Dendritic cell treated with granulocyte-macrophage colony-stimulating factor and Interleukin-4, amounts not matched to agents 40 ng/mL and 50 ng/mL, for 4 days (primary cell): ENCODE data around the gene AK5.

Experiments
- H3K27ac Mint-ChIP-seq: one replicate; pipeline ENCODE4 v1.8.0; 2022; ENCODE audit warnings: mild to moderate bottlenecking, mixed read lengths
- H3K27me3 Mint-ChIP-seq: one replicate; pipeline ENCODE4 v1.8.0; 2022; ENCODE audit warnings: mild to moderate bottlenecking, mixed read lengths
- H3K36me3 Mint-ChIP-seq: one replicate; pipeline ENCODE4 v1.8.0; 2022; ENCODE audit warnings: low read depth, mixed read lengths
- H3K4me1 Mint-ChIP-seq: one replicate; pipeline ENCODE4 v1.8.0; 2022; ENCODE audit warnings: low read depth, mixed read lengths
- H3K4me3 Mint-ChIP-seq: one replicate; pipeline ENCODE4 v1.8.0; 2022; ENCODE audit warnings: mild to moderate bottlenecking, moderate library complexity, mixed read lengths
- H3K9me3 Mint-ChIP-seq: one replicate; pipeline ENCODE4 v1.8.0; 2022; ENCODE audit warnings: mixed read lengths
- intact Hi-C: fragments of 100-400 bp; cut with micrococcal nuclease; formaldehyde crosslinking; loops from one replicate; pipeline ENCODE4 v1.15.0; 2022

Gene AK5

DNA sequence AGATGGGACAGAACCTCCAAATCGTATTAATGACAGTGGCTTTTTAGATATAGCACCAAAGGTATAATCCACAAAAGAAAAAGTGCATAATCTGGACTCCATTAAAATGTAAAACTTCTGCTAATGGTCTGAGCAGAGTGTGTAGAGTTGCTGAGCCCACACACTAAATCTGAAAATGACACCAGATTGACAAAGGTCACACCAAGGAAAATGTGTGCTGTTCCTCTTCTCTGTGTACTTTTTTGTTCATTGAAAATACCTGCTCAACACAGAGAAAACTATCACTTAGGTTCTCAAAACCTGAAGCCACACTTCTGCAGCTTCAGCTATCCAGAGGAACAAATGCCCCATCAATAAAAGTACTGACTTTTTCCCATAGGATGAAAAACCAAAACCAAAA is 146.2 kb downstream of the AK5 start:
- H3K27ac Mint-ChIP-seq: no peak overlapping the region
- H3K4me3 Mint-ChIP-seq: no peak overlapping the region
- H3K9me3 Mint-ChIP-seq: peaks cover 6% of the 10 kb centered on the region
- H3K27me3 Mint-ChIP-seq: no peaks in the 10 kb centered on the region
- no peaks in the 10 kb centered on the region for H3K4me1 Mint-ChIP-seq
- H3K36me3 Mint-ChIP-seq: no peaks in the 10 kb centered on the region
- intact Hi-C loops: no loop called here

DNA sequence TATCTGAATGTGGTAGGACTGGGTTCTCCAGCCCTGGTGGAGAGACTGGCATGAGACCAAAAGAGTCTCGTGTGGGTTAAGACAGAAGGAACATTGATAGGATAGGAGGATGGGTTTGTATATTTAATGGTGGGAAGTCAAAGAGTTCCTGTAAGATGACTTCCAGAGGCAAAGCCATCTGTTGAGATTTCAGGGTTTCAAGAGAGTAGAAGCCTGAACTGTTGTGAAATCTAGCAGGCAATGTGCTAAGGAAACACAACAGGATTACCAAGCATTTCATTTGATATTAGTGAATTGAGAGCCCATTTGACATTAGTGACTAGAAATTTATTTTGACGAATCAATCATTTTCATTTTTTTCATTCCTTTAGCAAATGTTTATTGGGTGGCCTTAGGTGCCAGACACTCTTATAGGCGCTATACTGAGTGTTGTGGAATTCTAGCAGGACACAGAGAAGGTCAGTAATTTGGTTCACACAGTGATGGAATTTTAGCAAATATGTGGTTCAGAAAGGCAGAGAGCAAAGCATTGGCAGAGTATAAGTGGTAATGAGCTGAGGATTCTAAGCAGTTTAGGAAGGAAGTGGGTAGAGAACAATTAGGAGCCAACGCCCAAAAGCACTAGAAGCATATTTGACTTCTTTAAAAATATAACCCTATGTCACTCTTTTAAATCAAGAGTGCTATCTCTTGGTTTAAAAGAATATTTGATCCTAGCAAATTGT is 149.3 kb downstream of the AK5 start:
- Mint-ChIP-seq H3K4me1 (peaks cover 5% of the 10 kb centered on the region), H3K9me3 (peaks cover 6% of the 10 kb centered on the region), H3K36me3 (no peaks in the 10 kb centered on the region), H3K4me3 (no peak overlapping the region), H3K27me3 (peaks cover 2% of the 10 kb centered on the region), H3K27ac (no peak overlapping the region)
- intact Hi-C loops: no loop called here

DNA sequence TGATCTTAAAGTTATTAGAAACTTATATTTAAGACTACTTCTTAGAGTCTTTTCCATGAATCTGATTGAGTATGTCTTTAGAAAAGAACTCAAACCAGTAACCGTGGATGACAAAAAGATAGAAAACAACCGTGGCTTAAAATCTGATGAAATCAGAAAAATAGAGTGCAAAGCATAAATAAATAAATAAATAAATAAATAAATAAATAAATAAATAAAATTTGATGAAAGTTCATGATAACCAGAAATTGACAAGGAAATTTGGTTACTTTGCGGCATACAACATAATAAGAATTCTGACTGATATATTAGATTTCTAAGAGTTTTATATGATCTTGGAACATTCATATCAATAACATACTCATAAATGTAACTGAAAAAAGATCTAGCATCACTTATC is 152.1 kb downstream of the AK5 start:
- peaks cover 6% of the 10 kb centered on the region for H3K4me1 Mint-ChIP-seq
- intact Hi-C loops: no loop called here
- no peak overlapping the region for H3K27ac Mint-ChIP-seq
- no peaks in the 10 kb centered on the region for H3K36me3 Mint-ChIP-seq
- peaks cover 10% of the 10 kb centered on the region for H3K9me3 Mint-ChIP-seq
- H3K27me3 Mint-ChIP-seq: peaks cover 2% of the 10 kb centered on the region
- no peak overlapping the region for H3K4me3 Mint-ChIP-seq

DNA sequence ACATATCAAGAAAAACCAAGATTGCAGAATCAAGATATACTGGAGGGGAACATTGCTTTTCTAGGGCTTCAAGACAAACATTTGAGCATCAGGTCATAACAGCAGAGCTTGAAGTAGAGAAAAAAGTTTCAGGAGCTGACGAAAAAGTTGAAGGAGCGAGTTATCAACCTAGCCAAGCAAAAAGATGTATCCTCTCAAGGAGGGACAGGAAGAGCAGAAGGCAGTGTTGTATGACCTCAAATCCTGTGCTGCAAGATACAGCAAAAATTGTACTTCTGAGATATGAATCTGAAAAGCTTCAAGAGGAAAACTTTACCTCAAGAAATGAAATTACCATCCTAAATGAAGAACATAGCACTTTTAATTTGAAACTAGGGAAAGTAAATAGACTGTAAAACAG is 153.1 kb downstream of the AK5 start:
- intact Hi-C loops: no loop called here
- Mint-ChIP-seq H3K27me3 (peaks cover 2% of the 10 kb centered on the region), H3K27ac (no peak overlapping the region)

GRCh38 chr1:77438236-77438913 is 156.6 kb downstream of the AK5 start:
- Mint-ChIP-seq H3K36me3 (peaks cover 7% of the 10 kb centered on the region), H3K4me3 (no peak overlapping the region), H3K9me3 (peaks cover 40% of the 10 kb centered on the region), H3K27me3 (peaks cover 2% of the 10 kb centered on the region), H3K4me1 (peaks cover 6% of the 10 kb centered on the region), H3K27ac (no peak overlapping the region)
- intact Hi-C loops: no loop called here

More for the DNA sequence above, 153.1 kb downstream of the AK5 start:
- Mint-ChIP-seq H3K4me3 (no peak overlapping the region), H3K4me1 (peaks cover 6% of the 10 kb centered on the region), H3K9me3 (peaks cover 20% of the 10 kb centered on the region), H3K36me3 (peaks cover 1% of the 10 kb centered on the region)

- H3K4me3 Mint-ChIP-seq: no peak overlapping the region
- H3K36me3 Mint-ChIP-seq: no peaks in the 10 kb centered on the region
- intact Hi-C loops: no loop called here
- no peaks in the 10 kb centered on the region for H3K27me3 Mint-ChIP-seq
- H3K27ac Mint-ChIP-seq: no peak overlapping the region
- no peaks in the 10 kb centered on the region for H3K4me1 Mint-ChIP-seq
- H3K9me3 Mint-ChIP-seq: no peaks in the 10 kb centered on the region
Measured at GRCh38 chr1:77446841-77447555, 165.2 kb downstream of the AK5 start.

- no peaks in the 10 kb centered on the region for H3K9me3 Mint-ChIP-seq
- H3K27me3 Mint-ChIP-seq: no peaks in the 10 kb centered on the region
- no peaks in the 10 kb centered on the region for H3K36me3 Mint-ChIP-seq
- H3K4me1 Mint-ChIP-seq: no peaks in the 10 kb centered on the region
- intact Hi-C loops: no loop called here
- H3K4me3 Mint-ChIP-seq: no peak overlapping the region
- no peak overlapping the region for H3K27ac Mint-ChIP-seq
Measured at GRCh38 chr1:77447669-77448068, 165.8 kb downstream of the AK5 start.

DNA sequence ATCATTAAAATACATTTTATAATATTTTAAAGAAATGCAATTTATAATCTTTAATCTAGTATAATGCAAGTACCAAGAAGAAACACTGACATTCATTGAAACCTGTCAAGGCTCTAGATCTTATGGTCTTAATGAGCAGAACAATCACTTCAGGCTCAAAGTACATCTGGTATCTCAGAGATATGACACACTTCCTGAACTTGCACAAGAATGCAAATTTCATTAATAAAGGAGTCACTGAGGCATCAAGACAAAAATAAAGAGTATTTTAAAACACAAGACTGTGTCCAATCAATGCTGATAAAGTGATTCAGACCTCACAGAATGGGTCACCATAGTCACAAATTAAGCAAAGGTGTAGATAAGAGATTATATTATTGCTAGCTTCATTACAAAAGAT is 178.1 kb downstream of the AK5 start:
- Mint-ChIP-seq H3K36me3 (no peaks in the 10 kb centered on the region), H3K4me3 (no peak overlapping the region), H3K27me3 (no peaks in the 10 kb centered on the region), H3K27ac (no peak overlapping the region), H3K9me3 (peaks cover 6% of the 10 kb centered on the region), H3K4me1 (peaks cover 14% of the 10 kb centered on the region)
- intact Hi-C loops: no loop called here

GRCh38 chr1:77461691-77462090 is 179.9 kb downstream of the AK5 start:
- no peaks in the 10 kb centered on the region for H3K36me3 Mint-ChIP-seq
- H3K4me1 Mint-ChIP-seq: peaks cover 21% of the 10 kb centered on the region
- no peak overlapping the region for H3K4me3 Mint-ChIP-seq
- H3K9me3 Mint-ChIP-seq: peaks cover 4% of the 10 kb centered on the region
- H3K27ac Mint-ChIP-seq: no peak overlapping the region
- intact Hi-C loops: no loop called here
- H3K27me3 Mint-ChIP-seq: no peaks in the 10 kb centered on the region

GRCh38 chr1:77463216-77463615 is 181.4 kb downstream of the AK5 start:
- peaks cover 27% of the 10 kb centered on the region for H3K4me1 Mint-ChIP-seq
- H3K36me3 Mint-ChIP-seq: no peaks in the 10 kb centered on the region
- H3K27me3 Mint-ChIP-seq: no peaks in the 10 kb centered on the region
- intact Hi-C loops: no loop called here
- H3K9me3 Mint-ChIP-seq: no peaks in the 10 kb centered on the region
- H3K27ac Mint-ChIP-seq: no peak overlapping the region
- H3K4me3 Mint-ChIP-seq: no peak overlapping the region

GRCh38 chr1:77465139-77465538 is 183.3 kb downstream of the AK5 start:
- H3K36me3 Mint-ChIP-seq: no peaks in the 10 kb centered on the region
- no peak overlapping the region for H3K4me3 Mint-ChIP-seq
- intact Hi-C loops: no loop called here
- H3K9me3 Mint-ChIP-seq: no peaks in the 10 kb centered on the region
- peaks cover 28% of the 10 kb centered on the region for H3K4me1 Mint-ChIP-seq
- no peak overlapping the region for H3K27ac Mint-ChIP-seq
- H3K27me3 Mint-ChIP-seq: no peaks in the 10 kb centered on the region

DNA sequence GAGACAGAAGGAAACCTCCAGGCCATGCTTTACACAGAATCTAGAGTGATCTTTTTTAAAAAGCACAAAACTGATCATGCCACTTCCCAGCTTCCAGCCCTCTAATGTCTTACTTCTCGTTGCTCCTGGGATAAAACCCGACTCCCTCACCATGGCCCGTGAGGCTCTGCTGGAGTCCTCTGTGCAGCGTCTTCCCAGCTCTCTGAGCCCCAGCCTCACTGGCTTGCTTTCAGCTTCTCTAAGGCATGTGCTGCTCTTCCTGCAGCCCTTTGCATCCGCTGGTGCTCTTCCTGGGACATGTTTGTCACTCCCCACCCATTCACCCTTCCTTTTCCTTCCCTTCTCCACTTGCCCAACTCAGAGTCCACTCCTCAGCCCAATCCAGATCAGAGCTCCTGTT is 184.1 kb downstream of the AK5 start:
- H3K9me3 Mint-ChIP-seq: no peaks in the 10 kb centered on the region

GRCh38 chr1:77467021-77467595 is 185.3 kb downstream of the AK5 start:
- Mint-ChIP-seq H3K27me3 (no peaks in the 10 kb centered on the region), H3K9me3 (no peaks in the 10 kb centered on the region), H3K27ac (no peak overlapping the region), H3K4me1 (peaks cover 27% of the 10 kb centered on the region), H3K36me3 (no peaks in the 10 kb centered on the region), H3K4me3 (no peak overlapping the region)
- intact Hi-C loops: no loop called here

More for the DNA sequence above, 184.1 kb downstream of the AK5 start:
- Mint-ChIP-seq H3K4me3 (no peak overlapping the region), H3K4me1 (peaks cover 27% of the 10 kb centered on the region), H3K27ac (no peak overlapping the region), H3K27me3 (no peaks in the 10 kb centered on the region), H3K36me3 (no peaks in the 10 kb centered on the region)
- intact Hi-C loops: no loop called here

DNA sequence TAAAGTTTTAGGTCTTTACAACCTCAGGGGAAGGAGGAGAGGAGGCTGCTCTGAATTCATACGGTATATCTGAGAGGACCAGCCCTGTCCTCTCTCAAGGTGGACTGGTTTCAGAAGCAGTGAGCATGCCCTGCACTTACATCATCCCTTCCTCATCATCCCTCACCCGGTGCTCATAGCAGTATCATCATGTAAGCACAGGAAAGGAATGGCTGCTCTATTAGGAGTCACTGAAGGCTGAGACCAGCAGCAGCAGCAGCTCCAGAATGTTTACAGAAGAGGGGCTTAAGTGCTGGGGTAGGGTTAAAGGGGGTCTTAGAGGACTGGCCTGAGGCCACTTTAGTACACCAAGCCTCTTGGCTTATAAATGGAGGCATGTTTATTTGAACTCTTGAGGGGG is 185.9 kb downstream of the AK5 start:
- Mint-ChIP-seq H3K36me3 (no peaks in the 10 kb centered on the region), H3K9me3 (peaks cover 4% of the 10 kb centered on the region), H3K27me3 (no peaks in the 10 kb centered on the region), H3K27ac (no peak overlapping the region), H3K4me3 (no peak overlapping the region), H3K4me1 (peaks cover 27% of the 10 kb centered on the region)
- intact Hi-C loops: no loop called here
